GM23338 (cell line): Measurements from ENCODE around the gene ZNF581. TPM values are rescaled to one million over a fixed set of nuclear protein-coding genes. Genes with fewer than 3 reads are reported as not detected.

Source experiments
- ATAC-seq: fragments of 200-7000 bp; cut with Tn5 transposase; 3 replicates; pipeline ENCODE4 v1.9.1; 2020
- DNase-seq: peaks from one replicate; pipeline ENCODE4 v3.0.0-alpha.2; 2015; ENCODE audit warnings: low spot score
- H2AFZ ChIP-seq: fragments of 200-600 bp; sonication (generic); 2 replicates; pipeline ENCODE4 v1.8.0; 2016; ENCODE audit warnings: antibody characterized with exemption, mild to moderate bottlenecking, moderate library complexity
- H3F3A ChIP-seq: fragments of 200-600 bp; sonication (generic); replicated peaks from 2 replicates; pipeline ENCODE4 v1.8.0; 2017; ENCODE audit warnings: antibody characterized with exemption, mixed run types, low read depth
- H3K27ac ChIP-seq: fragments of 200-600 bp; sonication (generic); 2 replicates; pipeline ENCODE4 v1.6.1; 2016; ENCODE audit warnings: low read depth
- H3K27me3 ChIP-seq: fragments of 200-600 bp; sonication (generic); 2 replicates; pipeline ENCODE4 v1.8.0; 2016; ENCODE audit warnings: mild to moderate bottlenecking, mixed run types, moderate library complexity; ENCODE audit not compliant: insufficient read depth
- H3K36me3 ChIP-seq: fragments of 200-600 bp; sonication (generic); 2 replicates; pipeline ENCODE4 v1.8.0; 2016; ENCODE audit warnings: mild to moderate bottlenecking; ENCODE audit not compliant: insufficient read depth
- H3K4me1 ChIP-seq: fragments of 200-600 bp; sonication (generic); 2 replicates; pipeline ENCODE4 v1.8.0; 2016; ENCODE audit warnings: mild to moderate bottlenecking, moderate library complexity; ENCODE audit not compliant: insufficient read depth
- H3K4me2 ChIP-seq: fragments of 200-600 bp; sonication (generic); 2 replicates; pipeline ENCODE4 v1.7.1; 2017; ENCODE audit warnings: mixed run types
- H3K4me3 ChIP-seq: fragments of 200-600 bp; sonication (generic); 2 replicates; pipeline ENCODE4 v1.6.1; 2016; ENCODE audit warnings: mixed run types
- H3K79me2 ChIP-seq: fragments of 200-600 bp; sonication (generic); replicated peaks from 2 replicates; pipeline ENCODE4 v1.8.0; 2017; ENCODE audit warnings: mild to moderate bottlenecking; ENCODE audit not compliant: insufficient read depth
- H3K9me2 ChIP-seq: fragments of 200-600 bp; sonication (generic); 2 replicates; pipeline ENCODE4 v1.8.0; 2017; ENCODE audit not compliant: insufficient read depth
- H4K20me1 ChIP-seq: fragments of 200-600 bp; sonication (generic); replicated peaks from 2 replicates; pipeline ENCODE4 v1.8.0; 2017; ENCODE audit warnings: mild to moderate bottlenecking; ENCODE audit not compliant: insufficient read depth
- H3K27ac Mint-ChIP-seq: 2 replicates; pipeline ENCODE4 v1.8.0; 2020; ENCODE audit warnings: inconsistent platforms, mild to moderate bottlenecking, moderate library complexity, mixed read lengths
- H3K27me3 Mint-ChIP-seq: 3 replicates; pipeline ENCODE4 v1.8.0; 2022; ENCODE audit warnings: low read depth, mild to moderate bottlenecking, moderate library complexity, mixed read lengths, inconsistent platforms; ENCODE audit not compliant: insufficient read depth, poor library complexity
- H3K36me3 Mint-ChIP-seq: 3 replicates; pipeline ENCODE4 v1.8.0; 2021; ENCODE audit warnings: low read depth, mild to moderate bottlenecking, inconsistent platforms, moderate library complexity, mixed read lengths
- H3K4me1 Mint-ChIP-seq: 3 replicates; pipeline ENCODE4 v1.8.0; 2020; ENCODE audit warnings: mild to moderate bottlenecking, inconsistent platforms, mixed read lengths
- H3K4me3 Mint-ChIP-seq: 3 replicates; pipeline ENCODE4 v1.8.0; 2021; ENCODE audit warnings: moderate library complexity, mild to moderate bottlenecking, inconsistent platforms, mixed read lengths
- H3K9me3 Mint-ChIP-seq: 3 replicates; pipeline ENCODE4 v1.8.0; 2020; ENCODE audit warnings: moderate library complexity, mild to moderate bottlenecking, inconsistent platforms, mixed read lengths
- CREB1 ChIP-seq: fragments of 250-450 bp; sonication (Bioruptor Pico); IDR thresholded peaks from 2 replicates; pipeline ENCODE4 v1.5.0; 2020; ENCODE audit warnings: low read depth, mild to moderate bottlenecking, moderate library complexity
- CTCF ChIP-seq, 2 experiments: fragments of 200-600 bp in 1 of 2; sonication (generic) in 1 of 2; conservative IDR thresholded peaks; 2 replicates each; pipeline versions ENCODE4 v1.5.1 to v1.6.1; 2016 to 2017; ENCODE audit warnings: antibody characterized with exemption in 2 of 2, low read depth in 2 of 2, mild to moderate bottlenecking in 2 of 2, moderate library complexity in 1 of 2
- ETS1 ChIP-seq: IDR thresholded peaks from 2 replicates; pipeline ENCODE4 v1.6.1; 2016; ENCODE audit warnings: antibody characterized with exemption
- EZH2 ChIP-seq: fragments of 200-600 bp; sonication (generic); IDR thresholded peaks from one replicate; pipeline ENCODE4 v1.8.0; 2017; ENCODE audit warnings: antibody characterized with exemption, mild to moderate bottlenecking, low read depth; ENCODE audit not compliant: unreplicated experiment
- EZH2phosphoT487 ChIP-seq: fragments of 200-600 bp; sonication (generic); IDR thresholded peaks from one replicate; pipeline ENCODE4 v1.8.1; 2018; ENCODE audit warnings: antibody characterized with exemption; ENCODE audit not compliant: unreplicated experiment
- JUNB ChIP-seq: IDR thresholded peaks from one replicate; pipeline ENCODE4 v1.6.1; 2016; ENCODE audit warnings: antibody characterized with exemption; ENCODE audit not compliant: unreplicated experiment
- POLR2AphosphoS5 ChIP-seq: IDR thresholded peaks from 2 replicates; pipeline ENCODE4 v1.6.1; 2016; ENCODE audit warnings: antibody characterized with exemption, low read depth
- REST ChIP-seq: IDR thresholded peaks from one replicate; pipeline ENCODE4 v1.6.1; 2018; ENCODE audit warnings: antibody characterized with exemption; ENCODE audit not compliant: unreplicated experiment
- STAT1 ChIP-seq: IDR thresholded peaks from one replicate; pipeline ENCODE4 v1.6.1; 2016; ENCODE audit warnings: antibody characterized with exemption; ENCODE audit not compliant: unreplicated experiment
- ZNF114 ChIP-seq: fragments of 250-450 bp; sonication (Bioruptor Pico); IDR thresholded peaks from 2 replicates; pipeline ENCODE4 v1.5.0; 2020; ENCODE audit warnings: mild to moderate bottlenecking, moderate library complexity
- ZNF331 ChIP-seq: fragments of 250-450 bp; sonication (Bioruptor Pico); IDR thresholded peaks from 2 replicates; pipeline ENCODE4 v1.5.0; 2020; ENCODE audit warnings: low read depth, mild to moderate bottlenecking, moderate library complexity
- ZNF462 ChIP-seq: fragments of 250-450 bp; sonication (Bioruptor Pico); IDR thresholded peaks from 2 replicates; pipeline ENCODE4 v1.5.0; 2020; ENCODE audit warnings: mild to moderate bottlenecking, moderate library complexity
- long read RNA-seq: library from polyadenylated mRNA; unstranded; transcript quantifications from one replicate; pipeline ENCODE4 v2.0.0, GENCODE V29; 2020; ENCODE audit not compliant: unreplicated experiment
- polyA plus RNA-seq: library from polyadenylated mRNA; unstranded; fragments of >200 nt; fragmentation: Nextera tagmentation; extraction: Ambion mirVana; gene quantifications from 2 replicates; pipeline ENCODE4 v1.2.1, GENCODE V29; 2016
- total RNA-seq: library from RNA; depleted of rRNA; stranded (reverse); fragments of >200 nt; shearing (Covaris generic); gene quantifications from 2 replicates; pipeline ENCODE4 v1.2.3, GENCODE V29; 2014; rRNA removed

ZNF581 gene
- total RNA-seq (67.2 and 87.6 TPM in 2 replicates), polyA plus RNA-seq (48.5 and 50.7 TPM in 2 replicates)
- long read RNA-seq, transcript ZNF581-201 (2 exons, 1,298 nt) = major isoform, 107 of 114 reads
- long read RNA-seq, partial matches to known transcripts = 3 of 114 reads
- long read RNA-seq, other reads (novel, unspliced or antisense) = 2 of 114 reads

GRCh38 chr19:55643003-55643886 lies at the start of gene ZNF581:
ZNF581 (plus strand) TSS chr19:55643649; CDS start chr19:55644572, 923 bp downstream.
- no peaks in the 10 kb centered on the region for H3K36me3 ChIP-seq
- 0 out of 2 replicates have a peak, but pooled peaks cover 3% of the 10 kb centered on the region for H3K9me2 ChIP-seq
- DNase-seq = peak; percentile 85
- H3K27ac ChIP-seq = 0 out of 2 replicates have a peak within 1 kb of the TSS, but pooled peaks have one; percentile 59
- H3K27ac Mint-ChIP-seq = peak within 1 kb of the TSS; percentile 97
- ATAC-seq = peak; percentile 20
- H3K27me3 ChIP-seq = no peaks in the 10 kb centered on the region
- H3K4me3 Mint-ChIP-seq = peak within 1 kb of the TSS; percentile 84
- H2AFZ ChIP-seq = peak within 1 kb of the TSS; percentile 80; the same call in 1 of the 2 replicates
- peaks cover 8% of the 10 kb centered on the region for H3K9me3 Mint-ChIP-seq
- H3K4me1 ChIP-seq = no peaks in the 10 kb centered on the region; the same call in 1 of the 2 replicates
- H3K79me2 ChIP-seq = peaks cover 37% of the 10 kb centered on the region
- H3F3A ChIP-seq = peaks cover 35% of the 10 kb centered on the region
- H3K27me3 Mint-ChIP-seq = peaks cover 39% of the 10 kb centered on the region
- H3K4me3 ChIP-seq = peak within 1 kb of the TSS; percentile 89
- peaks cover 47% of the 10 kb centered on the region for H3K36me3 Mint-ChIP-seq
- peaks cover 25% of the 10 kb centered on the region for H3K4me1 Mint-ChIP-seq
- peak within 1 kb of the TSS; percentile 96 for H3K4me2 ChIP-seq
- H4K20me1 ChIP-seq = no peaks in the 10 kb centered on the region
- TF ChIP-seq REST = no peak
- peak; percentile 77 for TF ChIP-seq CREB1
- no peak for TF ChIP-seq ZNF331 (CRISPR knock-in tag)
- TF ChIP-seq STAT1 = no peak
- TF ChIP-seq CTCF (conservative IDR thresholded peaks at IDR 0.05; ENCODE audit: low read depth in 2 of 2) = no peak
- TF ChIP-seq EZH2phosphoT487 = no peak
- peak; percentile 59; the same call in 1 of the 2 replicates for TF ChIP-seq POLR2AphosphoS5
- no peak for TF ChIP-seq ZNF462 (CRISPR knock-in tag)
- TF ChIP-seq ZNF114 (CRISPR knock-in tag) = no peak
- TF ChIP-seq ETS1 = peak; percentile 46; the same call in 1 of the 2 replicates
- no peak for TF ChIP-seq JUNB
- no peak for TF ChIP-seq EZH2
